Memory B cell (primary cell): Measurements from ENCODE around the gene TRIM37.
A peak's percentile ranks its signal among the peaks of the same experiment; 100 is the strongest.
"Not testable (repeated sequence)": the region's sequence is repeated elsewhere in the genome, so short reads cannot be mapped to it uniquely, and the experiment has no call there.

Experiments
- ATAC-seq: fragments of 150-1000 bp; cut with Tn5 transposase; 2 replicates; pipeline ENCODE4 v1.10.0; 2021; ENCODE audit warnings: low read depth, mild to moderate bottlenecking, moderate library complexity
- DNase-seq, 2 donors: peaks; one replicate each; pipeline ENCODE4 v3.0.0; 2022; ENCODE audit warnings: low spot score in 2 of 2
- H3K27ac Mint-ChIP-seq: one replicate; pipeline ENCODE4 v1.8.0; 2022; ENCODE audit warnings: mild to moderate bottlenecking, moderate library complexity, mixed read lengths
- H3K27me3 Mint-ChIP-seq: one replicate; pipeline ENCODE4 v1.8.0; 2022; ENCODE audit warnings: mixed read lengths
- H3K36me3 Mint-ChIP-seq: one replicate; pipeline ENCODE4 v1.8.0; 2022; ENCODE audit warnings: mild to moderate bottlenecking, mixed read lengths
- H3K4me1 Mint-ChIP-seq: one replicate; pipeline ENCODE4 v1.8.0; 2022; ENCODE audit warnings: mixed read lengths
- H3K4me3 Mint-ChIP-seq: one replicate; pipeline ENCODE4 v1.8.0; 2022; ENCODE audit warnings: mild to moderate bottlenecking, moderate library complexity, mixed read lengths
- H3K9me3 Mint-ChIP-seq: one replicate; pipeline ENCODE4 v1.8.0; 2022; ENCODE audit warnings: mixed read lengths

Gene TRIM37

DNA sequence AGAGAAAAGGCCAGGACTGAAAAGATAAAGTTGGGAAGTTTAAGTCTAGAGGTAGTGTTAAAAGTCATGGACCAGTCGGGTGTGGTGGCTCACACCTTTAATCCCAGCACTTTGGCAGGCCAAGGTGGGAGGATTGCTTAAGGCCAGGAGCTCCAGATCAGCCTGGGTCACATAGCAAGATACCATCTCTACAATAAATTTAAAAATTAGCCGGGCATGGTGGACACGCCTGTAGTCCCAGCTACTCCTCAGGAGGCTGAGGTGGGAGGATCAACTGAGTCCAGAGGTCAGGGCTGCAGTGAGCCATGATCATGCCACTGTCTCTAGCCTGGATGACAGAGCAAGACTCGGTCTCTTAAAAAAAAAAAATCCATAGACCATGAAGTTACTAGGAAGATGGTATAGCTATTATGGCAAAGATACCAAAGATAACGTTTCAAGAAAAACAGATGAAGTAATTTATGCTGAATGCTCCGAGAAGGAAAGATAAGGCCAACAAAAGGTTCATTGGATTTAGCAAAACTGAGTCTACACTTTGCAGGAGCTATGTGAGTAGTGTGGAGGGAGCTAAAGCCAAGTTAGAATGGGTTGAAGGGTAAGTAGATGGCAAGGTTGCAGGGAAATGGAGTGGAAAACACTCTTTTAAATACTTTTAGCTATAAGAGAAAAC lies 11.7 kb downstream of the TRIM37 start:
- H3K27ac Mint-ChIP-seq = no peak overlapping the region
- H3K36me3 Mint-ChIP-seq = peaks cover 21% of the 10 kb centered on the region
- no peak for DNase-seq
- peaks cover 8% of the 10 kb centered on the region for H3K4me1 Mint-ChIP-seq
- no peaks in the 10 kb centered on the region for H3K27me3 Mint-ChIP-seq
- no peak for ATAC-seq
- H3K9me3 Mint-ChIP-seq = no peaks in the 10 kb centered on the region
- H3K4me3 Mint-ChIP-seq = no peak overlapping the region

DNA sequence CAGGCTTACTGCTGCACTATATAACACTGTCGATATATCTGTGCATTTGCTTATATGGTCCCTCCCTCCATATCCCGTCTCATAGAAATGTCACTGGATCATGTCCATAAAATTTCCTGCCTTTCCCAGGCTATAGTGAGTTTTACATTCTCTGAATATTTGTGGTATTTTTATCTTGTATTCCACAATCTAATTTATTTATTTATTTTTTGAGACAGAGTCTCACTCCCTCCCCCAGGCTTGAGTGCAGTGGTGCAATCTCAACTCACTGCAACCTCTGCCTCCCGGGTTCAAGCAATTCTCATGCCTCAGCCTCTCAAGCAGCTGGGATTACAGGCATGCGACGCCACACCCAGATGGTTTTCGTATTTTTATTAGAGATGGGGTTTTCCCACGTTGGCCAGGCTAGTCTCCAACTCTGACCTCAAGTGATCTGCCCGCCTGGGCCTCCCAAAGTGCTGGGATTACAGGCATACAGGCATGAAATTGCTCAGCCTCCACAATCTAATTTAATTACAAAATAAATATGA lies 12.9 kb downstream of the TRIM37 start:
- Mint-ChIP-seq H3K27ac (no peak overlapping the region), H3K27me3 (no peaks in the 10 kb centered on the region), H3K4me3 (no peak overlapping the region), H3K9me3 (no peaks in the 10 kb centered on the region), H3K4me1 (peaks cover 8% of the 10 kb centered on the region), H3K36me3 (peaks cover 17% of the 10 kb centered on the region)
- DNase-seq (no peak), ATAC-seq (no peak)

DNA sequence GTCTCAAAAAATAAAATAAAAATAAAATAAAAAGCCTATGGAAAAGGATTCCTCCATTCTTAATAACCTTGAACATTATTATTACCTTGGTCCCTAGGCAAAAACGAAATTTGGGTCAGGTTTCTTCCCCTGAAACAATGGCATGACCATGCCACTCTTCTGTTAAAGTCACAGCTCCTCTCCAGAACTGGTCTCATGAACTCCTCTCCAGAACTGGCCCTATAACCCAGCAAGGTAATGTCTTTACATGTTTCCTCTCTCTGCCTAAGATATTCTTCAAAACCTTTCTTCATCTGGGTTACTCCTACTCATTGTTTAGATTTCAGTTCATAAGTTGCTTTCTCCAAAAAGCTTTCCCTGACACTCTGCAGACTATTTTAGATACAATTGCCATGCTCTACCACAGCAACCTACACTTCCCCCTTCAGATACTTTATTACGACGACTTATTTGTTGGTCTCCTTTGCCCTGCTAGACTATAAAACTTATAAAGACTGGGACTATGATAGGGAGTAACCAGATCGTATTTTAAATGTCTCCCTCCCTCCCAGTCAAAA lies 13.5 kb downstream of the TRIM37 start:
- DNase-seq (no peak), ATAC-seq (no peak)
- H3K36me3 Mint-ChIP-seq = peaks cover 17% of the 10 kb centered on the region
- no peaks in the 10 kb centered on the region for H3K27me3 Mint-ChIP-seq
- no peak overlapping the region for H3K27ac Mint-ChIP-seq
- peaks cover 8% of the 10 kb centered on the region for H3K4me1 Mint-ChIP-seq
- H3K4me3 Mint-ChIP-seq = no peak overlapping the region
- no peaks in the 10 kb centered on the region for H3K9me3 Mint-ChIP-seq

DNA sequence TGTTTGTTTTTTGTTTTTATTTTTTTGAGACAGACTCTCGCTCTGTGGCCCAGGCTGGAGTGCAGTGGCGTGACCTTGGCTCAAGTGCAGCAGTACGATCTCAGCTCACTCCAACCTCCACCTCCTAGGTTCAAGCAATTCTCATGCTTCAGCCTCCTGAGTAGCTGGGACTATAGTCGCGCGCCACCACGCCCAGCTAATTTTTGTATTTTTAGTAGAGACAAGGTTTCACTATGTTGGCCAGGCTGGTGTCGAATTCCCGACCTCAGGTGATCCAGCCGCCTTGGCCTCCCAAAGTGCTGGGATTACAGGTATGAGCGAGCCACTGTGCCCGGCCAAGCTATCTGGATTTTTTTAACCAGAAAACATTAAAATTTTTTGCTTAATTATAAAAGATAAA lies 16.1 kb downstream of the TRIM37 start:
- not testable (repeated sequence) for H3K27ac Mint-ChIP-seq, H3K4me3 Mint-ChIP-seq, DNase-seq, H3K4me1 Mint-ChIP-seq, H3K27me3 Mint-ChIP-seq, ATAC-seq, H3K9me3 Mint-ChIP-seq
- peaks cover 17% of the 10 kb centered on the region for H3K36me3 Mint-ChIP-seq

DNA sequence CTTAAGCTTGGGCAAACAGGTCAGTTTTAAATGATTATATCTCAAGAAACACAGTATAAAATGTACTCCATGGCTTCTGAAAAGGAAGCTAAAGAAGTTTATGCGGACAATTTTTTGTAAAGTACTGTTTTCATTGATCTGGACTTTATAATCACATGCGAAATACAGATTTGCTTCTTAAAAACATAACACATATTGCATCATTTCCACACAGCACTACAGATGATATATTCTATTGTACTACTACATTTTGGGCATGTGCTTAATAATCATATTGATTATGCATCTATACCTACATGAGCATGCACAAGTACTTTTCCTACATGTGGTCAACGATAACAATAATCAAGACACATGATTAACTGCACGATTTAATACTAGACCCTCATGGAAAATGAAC lies 22.5 kb downstream of the TRIM37 start:
- Mint-ChIP-seq H3K27ac (no peak overlapping the region), H3K27me3 (no peaks in the 10 kb centered on the region), H3K9me3 (no peaks in the 10 kb centered on the region), H3K4me1 (no peaks in the 10 kb centered on the region), H3K36me3 (peaks cover 23% of the 10 kb centered on the region), H3K4me3 (no peak overlapping the region)
- ATAC-seq (no peak), DNase-seq (no peak)

DNA sequence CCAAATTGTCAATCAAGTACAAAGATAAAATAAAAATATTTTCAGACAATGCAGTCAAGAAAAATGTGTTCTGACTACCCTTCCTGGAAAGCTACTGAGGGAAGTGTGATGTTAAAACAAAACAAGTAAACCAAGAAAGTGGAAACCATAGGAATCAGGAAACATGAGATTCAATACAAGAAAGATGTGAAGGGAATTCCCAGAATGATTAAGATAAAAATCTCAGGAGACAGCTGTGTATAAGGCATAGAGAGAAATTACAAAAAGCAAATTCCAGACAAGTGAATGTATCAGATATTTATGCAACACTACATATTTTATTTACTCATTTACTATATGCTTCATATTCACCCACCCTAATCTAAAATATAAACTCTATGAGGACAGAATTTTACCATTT lies 32.2 kb downstream of the TRIM37 start:
- H3K4me1 Mint-ChIP-seq = no peaks in the 10 kb centered on the region
- DNase-seq (no peak), ATAC-seq (no peak)
- H3K27me3 Mint-ChIP-seq = no peaks in the 10 kb centered on the region
- no peaks in the 10 kb centered on the region for H3K9me3 Mint-ChIP-seq
- peaks cover 22% of the 10 kb centered on the region for H3K36me3 Mint-ChIP-seq
- no peak overlapping the region for H3K27ac Mint-ChIP-seq
- H3K4me3 Mint-ChIP-seq = no peak overlapping the region

DNA sequence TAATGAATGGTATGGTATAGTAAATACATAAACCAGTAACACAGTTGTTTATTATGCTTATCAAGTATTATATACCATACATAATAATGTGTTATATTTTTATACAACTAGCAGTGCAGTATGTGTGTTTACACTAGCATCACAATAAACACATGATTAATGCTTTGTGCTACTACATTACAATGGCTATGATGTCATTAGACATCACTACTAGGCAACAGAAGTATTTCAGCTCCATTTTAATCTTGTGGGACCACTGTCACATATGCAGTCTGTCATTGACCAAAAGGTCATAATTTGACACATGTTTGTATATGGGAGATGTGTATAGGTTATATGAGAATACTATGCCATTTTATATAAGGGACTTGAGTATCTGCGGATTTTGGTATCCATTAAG lies 32.7 kb downstream of the TRIM37 start:
- Mint-ChIP-seq H3K27ac (no peak overlapping the region), H3K27me3 (no peaks in the 10 kb centered on the region), H3K4me1 (no peaks in the 10 kb centered on the region), H3K9me3 (no peaks in the 10 kb centered on the region), H3K36me3 (peaks cover 21% of the 10 kb centered on the region), H3K4me3 (no peak overlapping the region)
- ATAC-seq (no peak), DNase-seq (no peak)

DNA sequence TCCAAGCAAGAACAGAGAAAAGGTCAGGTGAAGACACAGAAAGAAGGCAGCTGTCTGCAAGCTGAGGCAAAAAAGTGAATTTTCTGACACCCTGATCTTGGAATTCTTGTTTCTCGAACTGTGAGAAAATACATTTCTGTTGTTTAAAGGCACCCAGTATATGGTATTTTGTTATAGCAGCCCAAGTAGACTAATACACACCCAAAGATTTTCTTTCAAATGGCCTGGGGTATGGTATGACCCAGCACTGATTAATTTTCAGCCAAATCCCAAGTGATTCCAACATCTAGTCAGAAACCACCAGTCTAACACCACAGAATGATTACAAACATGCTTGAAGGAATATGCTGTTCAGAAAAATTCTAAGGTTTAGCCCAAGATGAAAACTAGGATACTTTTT lies 36.8 kb downstream of the TRIM37 start:
- Mint-ChIP-seq H3K36me3 (peaks cover 33% of the 10 kb centered on the region), H3K4me1 (no peaks in the 10 kb centered on the region), H3K4me3 (no peak overlapping the region), H3K27ac (no peak overlapping the region), H3K9me3 (no peaks in the 10 kb centered on the region), H3K27me3 (no peaks in the 10 kb centered on the region)
- DNase-seq = no peak
- ATAC-seq = no peak

DNA sequence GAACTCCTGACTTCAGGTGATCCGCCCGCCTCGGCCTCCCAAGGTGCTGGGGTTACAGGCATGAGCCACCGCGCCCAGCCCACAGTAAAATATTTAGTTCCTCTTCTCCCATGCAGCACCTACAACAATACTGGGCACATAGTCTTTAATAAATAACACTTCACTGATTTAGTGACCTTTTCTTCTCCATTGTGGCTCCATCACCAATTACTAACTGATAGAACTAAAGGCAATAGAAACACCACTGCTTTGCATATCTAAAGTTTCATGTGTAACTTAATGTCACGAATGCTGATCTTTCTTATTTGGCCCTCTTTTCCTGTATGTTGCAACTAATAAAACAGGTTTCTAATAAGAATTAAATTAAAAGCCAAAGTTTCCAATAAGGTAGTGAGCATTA lies 38.9 kb downstream of the TRIM37 start:
- no peak overlapping the region for H3K4me3 Mint-ChIP-seq
- H3K36me3 Mint-ChIP-seq = peaks cover 34% of the 10 kb centered on the region
- no peak overlapping the region for H3K27ac Mint-ChIP-seq
- no peaks in the 10 kb centered on the region for H3K4me1 Mint-ChIP-seq
- no peak for DNase-seq
- H3K9me3 Mint-ChIP-seq = no peaks in the 10 kb centered on the region
- no peaks in the 10 kb centered on the region for H3K27me3 Mint-ChIP-seq
- no peak for ATAC-seq

DNA sequence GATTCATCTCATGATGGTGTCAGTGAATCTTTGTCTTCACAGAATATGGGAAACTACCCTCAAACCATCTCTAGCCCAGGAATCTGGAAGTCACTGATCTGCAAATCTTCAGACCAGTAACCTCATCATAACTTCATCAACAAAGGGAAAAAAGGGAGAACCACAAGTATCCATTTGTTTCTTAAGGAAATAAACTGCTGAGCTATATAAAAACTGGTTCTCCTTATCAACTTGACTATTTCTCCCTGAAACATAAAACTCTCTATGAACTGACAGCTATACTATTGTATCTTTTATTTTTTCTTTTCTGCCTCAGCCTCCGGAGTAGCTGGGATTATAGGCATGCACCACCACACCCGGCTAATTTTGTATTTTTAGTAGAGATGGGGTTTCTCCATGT lies 39.3 kb downstream of the TRIM37 start:
- H3K27ac Mint-ChIP-seq = no peak overlapping the region
- peaks cover 37% of the 10 kb centered on the region for H3K36me3 Mint-ChIP-seq
- no peak overlapping the region for H3K4me3 Mint-ChIP-seq
- H3K9me3 Mint-ChIP-seq = no peaks in the 10 kb centered on the region
- DNase-seq (no peak), ATAC-seq (no peak)
- no peaks in the 10 kb centered on the region for H3K27me3 Mint-ChIP-seq
- no peaks in the 10 kb centered on the region for H3K4me1 Mint-ChIP-seq

DNA sequence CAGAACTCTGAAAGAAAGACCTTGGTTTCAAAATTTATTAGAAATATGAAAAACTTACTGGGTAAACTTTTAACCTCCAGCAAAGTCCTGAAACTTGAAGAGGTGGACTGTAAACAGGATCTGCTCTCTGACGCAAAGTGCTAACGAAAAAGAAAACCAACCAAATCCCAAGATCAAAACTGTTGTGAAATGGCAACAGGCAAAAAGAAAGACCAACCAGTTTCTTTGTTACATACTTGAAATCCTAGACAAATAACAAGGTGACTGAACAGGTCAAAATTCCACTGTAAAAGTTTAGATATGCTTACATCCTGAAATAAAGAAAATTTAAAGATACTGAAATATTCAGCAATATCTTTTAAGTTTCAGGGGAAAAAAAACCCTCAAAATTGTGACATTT lies 44.2 kb downstream of the TRIM37 start:
- ATAC-seq = no peak
- no peak overlapping the region for H3K27ac Mint-ChIP-seq
- H3K4me1 Mint-ChIP-seq = no peaks in the 10 kb centered on the region
- H3K36me3 Mint-ChIP-seq = peaks cover 38% of the 10 kb centered on the region
- H3K4me3 Mint-ChIP-seq = no peak overlapping the region
- DNase-seq = no peak
- H3K27me3 Mint-ChIP-seq = no peaks in the 10 kb centered on the region
- no peaks in the 10 kb centered on the region for H3K9me3 Mint-ChIP-seq

DNA sequence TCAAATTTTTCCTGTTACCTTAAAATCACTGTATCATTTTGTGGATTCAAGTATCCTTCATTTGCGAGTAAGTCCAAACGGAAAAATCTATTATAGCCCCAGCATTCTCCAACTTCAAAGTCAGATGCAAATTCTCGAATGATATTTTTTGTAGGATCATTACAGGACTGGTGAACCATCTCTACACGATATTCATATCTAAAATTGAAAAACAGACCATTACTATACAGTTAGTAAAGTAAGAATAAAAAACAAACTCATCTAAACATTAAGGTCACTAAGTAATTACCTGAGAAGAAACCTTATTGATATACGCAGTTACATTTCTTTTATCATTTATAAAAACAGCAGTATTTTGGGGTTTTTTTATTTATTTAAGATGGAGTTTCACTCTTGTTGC lies 49.8 kb downstream of the TRIM37 start:
- ATAC-seq (no peak), DNase-seq (no peak)
- Mint-ChIP-seq H3K36me3 (peaks cover 20% of the 10 kb centered on the region), H3K9me3 (no peaks in the 10 kb centered on the region), H3K4me3 (no peak overlapping the region), H3K27ac (no peak overlapping the region), H3K27me3 (no peaks in the 10 kb centered on the region), H3K4me1 (no peaks in the 10 kb centered on the region)

DNA sequence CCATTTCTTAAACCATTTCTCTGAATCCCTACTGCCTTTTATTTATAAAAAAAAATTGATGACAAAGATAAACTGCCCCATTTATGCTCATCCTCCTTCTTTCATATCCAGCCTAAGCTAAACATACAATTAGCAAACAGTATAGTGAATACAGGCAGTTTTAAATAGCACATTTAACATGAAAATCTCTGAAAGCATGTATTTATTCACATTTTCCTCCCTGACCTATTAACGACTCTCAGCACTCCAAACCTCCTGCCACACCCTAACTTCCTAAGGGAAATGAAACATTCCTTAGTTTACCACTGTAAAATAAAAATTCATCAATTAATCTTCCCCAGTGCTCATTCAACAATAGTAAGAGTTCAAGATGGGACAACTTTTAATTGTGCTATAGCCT lies 56.9 kb downstream of the TRIM37 start:
- no peak for ATAC-seq
- no peaks in the 10 kb centered on the region for H3K4me1 Mint-ChIP-seq
- H3K27ac Mint-ChIP-seq = peak overlapping the region; percentile 2
- no peaks in the 10 kb centered on the region for H3K9me3 Mint-ChIP-seq
- H3K27me3 Mint-ChIP-seq = no peaks in the 10 kb centered on the region
- H3K4me3 Mint-ChIP-seq = no peak overlapping the region
- H3K36me3 Mint-ChIP-seq = peaks cover 20% of the 10 kb centered on the region
- DNase-seq = no peak

DNA sequence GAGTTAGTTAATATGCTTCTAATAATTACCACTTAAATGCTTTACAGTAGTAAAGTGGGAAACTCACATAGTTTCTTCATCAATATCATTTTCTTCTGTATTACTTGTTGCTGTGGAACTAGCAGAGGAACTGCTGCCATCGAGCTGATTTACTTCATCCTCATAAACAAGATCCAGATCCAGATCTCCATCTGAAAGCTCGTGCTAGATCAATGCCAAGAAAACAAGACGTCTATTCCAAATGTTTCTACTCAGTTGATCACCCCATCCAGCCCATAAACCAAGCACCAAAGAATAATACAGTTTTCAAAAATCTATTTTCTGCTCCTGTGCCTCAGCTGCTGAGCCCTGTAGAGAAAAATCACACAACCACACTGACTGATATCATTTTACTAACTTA lies 59.1 kb downstream of the TRIM37 start:
- Mint-ChIP-seq H3K4me3 (no peak overlapping the region), H3K4me1 (no peaks in the 10 kb centered on the region), H3K27ac (peak overlapping the region; percentile 28), H3K36me3 (peaks cover 27% of the 10 kb centered on the region), H3K9me3 (no peaks in the 10 kb centered on the region), H3K27me3 (no peaks in the 10 kb centered on the region)
- ATAC-seq (no peak), DNase-seq (no peak)

DNA sequence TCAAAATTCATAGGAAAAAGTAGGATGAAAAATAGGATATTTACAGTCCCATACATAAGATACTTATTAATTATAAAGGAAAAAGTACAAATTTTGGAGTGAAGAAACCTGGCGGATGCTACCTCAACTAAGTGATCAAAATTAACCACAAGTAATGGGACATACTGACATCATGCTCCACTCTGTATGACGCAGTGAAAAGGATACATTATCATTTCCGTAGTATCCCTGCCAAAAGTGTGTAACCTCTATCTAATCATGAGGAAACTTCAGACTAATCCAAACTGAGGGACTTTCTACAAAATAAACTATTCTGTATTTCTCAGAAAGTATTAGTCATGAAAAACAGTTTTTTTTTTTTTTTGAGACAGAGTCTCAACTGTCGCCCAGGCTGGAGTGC lies 60.5 kb downstream of the TRIM37 start:
- H3K9me3 Mint-ChIP-seq = no peaks in the 10 kb centered on the region
- ATAC-seq (no peak), DNase-seq (no peak)
- H3K4me3 Mint-ChIP-seq = no peak overlapping the region
- H3K36me3 Mint-ChIP-seq = peaks cover 28% of the 10 kb centered on the region
- H3K4me1 Mint-ChIP-seq = no peaks in the 10 kb centered on the region
- no peaks in the 10 kb centered on the region for H3K27me3 Mint-ChIP-seq
- no peak overlapping the region for H3K27ac Mint-ChIP-seq
